Hepatocyte (in vitro differentiated cells): ENCODE results near the gene BICD1. TPM values are rescaled to one million over a fixed set of nuclear protein-coding genes. Genes with fewer than 3 reads are reported as not detected.

Experiments
- DNase-seq: peaks from one replicate; pipeline ENCODE4 v3.0.0-alpha.2; 2016; ENCODE audit warnings: low spot score
- H2AFZ ChIP-seq: fragments of 200-600 bp; sonication (generic); 2 replicates; pipeline ENCODE4 v1.6.0; 2016; ENCODE audit warnings: antibody characterized with exemption, mild to moderate bottlenecking
- H3K27ac ChIP-seq: fragments of 200-600 bp; sonication (generic); 2 replicates; pipeline ENCODE4 v1.5.1; 2016; ENCODE audit warnings: mild to moderate bottlenecking
- H3K27me3 ChIP-seq: fragments of 200-600 bp; sonication (generic); 2 replicates; pipeline ENCODE4 v1.6.1; 2016
- H3K36me3 ChIP-seq: fragments of 200-600 bp; sonication (generic); replicated peaks from 2 replicates; pipeline ENCODE4 v1.5.1; 2016; ENCODE audit warnings: low read depth; ENCODE audit not compliant: insufficient read depth
- H3K4me1 ChIP-seq: fragments of 200-600 bp; sonication (generic); 2 replicates; pipeline ENCODE4 v1.5.1; 2016; ENCODE audit warnings: mild to moderate bottlenecking, moderate library complexity; ENCODE audit not compliant: insufficient read depth
- H3K4me2 ChIP-seq: fragments of 200-600 bp; sonication (generic); 2 replicates; pipeline ENCODE4 v1.6.0; 2016
- H3K4me3 ChIP-seq: fragments of 200-600 bp; sonication (generic); 2 replicates; pipeline ENCODE4 v1.5.1; 2016; ENCODE audit warnings: mild to moderate bottlenecking
- H3K79me2 ChIP-seq: fragments of 200-600 bp; sonication (generic); 2 replicates; pipeline ENCODE4 v1.6.0; 2017; ENCODE audit warnings: mild to moderate bottlenecking
- H3K9me2 ChIP-seq: fragments of 200-600 bp; sonication (generic); replicated peaks from 2 replicates; pipeline ENCODE4 v1.6.0; 2017; ENCODE audit warnings: mild to moderate bottlenecking; ENCODE audit not compliant: insufficient read depth
- H3K9me3 ChIP-seq: fragments of 200-600 bp; sonication (generic); 2 replicates; pipeline ENCODE4 v1.5.1; 2016; ENCODE audit warnings: low read depth, mild to moderate bottlenecking
- H4K20me1 ChIP-seq: fragments of 200-600 bp; sonication (generic); 2 replicates; pipeline ENCODE4 v1.6.0; 2016; ENCODE audit warnings: mild to moderate bottlenecking; ENCODE audit not compliant: insufficient read depth, poor library complexity, severe bottlenecking
- CTCF ChIP-seq: fragments of 200-600 bp; sonication (generic); IDR thresholded peaks from 2 replicates; pipeline ENCODE4 v1.5.1; 2016; ENCODE audit warnings: antibody characterized with exemption, mild to moderate bottlenecking; ENCODE audit not compliant: poor library complexity
- EZH2 ChIP-seq: fragments of 200-600 bp; sonication (generic); IDR thresholded peaks from 2 replicates; pipeline ENCODE4 v1.6.1; 2016; ENCODE audit warnings: antibody characterized with exemption, mild to moderate bottlenecking, borderline replicate concordance
- EZH2phosphoT487 ChIP-seq: fragments of 200-600 bp; sonication (generic); IDR thresholded peaks from one replicate; pipeline ENCODE4 v1.6.1; 2018; ENCODE audit warnings: antibody characterized with exemption, mild to moderate bottlenecking, low read depth, moderate library complexity; ENCODE audit not compliant: unreplicated experiment, severe bottlenecking
- WGBS: methylation state at CpG from one replicate; pipeline ENCODE4 v1.1.6; 2016; ENCODE audit warnings: low lambda C conversion rate; ENCODE audit errors: missing lambda C conversion rate; 5-methylcytosine and 5-hydroxymethylcytosine counted together
- polyA plus RNA-seq: library from polyadenylated mRNA; unstranded; fragments of >200 nt; fragmentation: Nextera tagmentation; extraction: Ambion mirVana; gene quantifications from 2 replicates; pipeline ENCODE4 v1.2.1, GENCODE V29; 2016
- total RNA-seq: library from RNA; depleted of rRNA; stranded (reverse); fragments of >200 nt; gene quantifications from 2 replicates; pipeline ENCODE4 v1.2.3, GENCODE V29; 2014

Gene BICD1
- total and polyA plus RNA-seq, 2 experiments from 2014 or later: 19.7 to 23.6 TPM

DNA sequence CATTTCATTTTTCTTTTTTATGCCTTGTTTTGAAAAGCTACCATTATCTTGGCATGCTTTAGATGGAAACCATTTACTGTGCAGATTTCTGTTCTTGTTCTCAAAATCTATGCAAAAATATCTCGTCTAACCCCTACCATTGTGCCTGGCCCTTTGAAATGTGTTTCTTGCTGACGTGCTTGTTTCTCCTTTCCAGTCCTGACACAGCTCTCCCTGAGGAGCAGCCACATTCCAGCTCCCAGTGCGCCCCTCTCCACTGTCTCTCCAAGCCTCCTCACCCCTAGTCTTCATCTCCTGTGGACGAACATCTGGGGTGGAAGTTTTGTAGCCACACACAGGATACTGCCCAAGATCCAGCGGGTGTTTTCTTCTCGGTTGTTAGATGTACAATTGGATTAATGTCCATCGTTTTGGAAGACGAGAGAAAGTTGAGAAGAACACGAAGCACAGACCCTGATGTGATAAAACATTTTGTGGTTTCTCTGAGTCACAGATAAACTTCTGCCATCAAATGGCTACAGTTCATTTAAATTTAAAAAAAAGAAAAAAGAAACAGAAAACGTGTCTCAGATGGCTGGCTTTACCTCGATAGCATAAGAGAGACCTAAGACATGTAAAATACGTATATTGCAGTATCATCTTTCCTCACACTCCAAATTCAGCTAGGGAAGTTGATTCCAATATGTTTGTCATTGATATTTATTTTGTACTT, 270.9 kb downstream of the BICD1 start:
- no peaks in the 10 kb centered on the region for H3K9me3 ChIP-seq
- DNase-seq: no peak
- H3K4me2 ChIP-seq: peak overlapping the region; percentile 35
- WGBS: 79% methylated on average over 12 of the region's 12 CpGs
- H3K36me3 ChIP-seq: no peaks in the 10 kb centered on the region
- no peak overlapping the region for H3K27ac ChIP-seq
- H3K79me2 ChIP-seq: no peaks in the 10 kb centered on the region
- H3K4me1 ChIP-seq: no peaks in the 10 kb centered on the region
- H4K20me1 ChIP-seq: no peaks in the 10 kb centered on the region
- H2AFZ ChIP-seq: no peak overlapping the region
- H3K27me3 ChIP-seq: no peaks in the 10 kb centered on the region
- H3K9me2 ChIP-seq: no peaks in the 10 kb centered on the region
- TF ChIP-seq EZH2phosphoT487 (no peak), CTCF (no peak), EZH2 (no peak)
- H3K4me3 ChIP-seq: no peak overlapping the region

GRCh38 chr12:32379213-32379612, 272.6 kb downstream of the BICD1 start:
- TF ChIP-seq CTCF: no peak
- TF ChIP-seq EZH2: no peak
- no peak for TF ChIP-seq EZH2phosphoT487
- H3K9me2 ChIP-seq: no peaks in the 10 kb centered on the region
- no peaks in the 10 kb centered on the region for H4K20me1 ChIP-seq
- H3K27me3 ChIP-seq: no peaks in the 10 kb centered on the region
- H3K4me3 ChIP-seq: no peak overlapping the region
- no peak overlapping the region for H3K27ac ChIP-seq
- no peaks in the 10 kb centered on the region for H3K9me3 ChIP-seq
- no peaks in the 10 kb centered on the region for H3K79me2 ChIP-seq
- no peaks in the 10 kb centered on the region for H3K36me3 ChIP-seq
- H3K4me2 ChIP-seq: no peak overlapping the region
- WGBS: 87% methylated on average over 10 of the region's 10 CpGs
- no peaks in the 10 kb centered on the region for H3K4me1 ChIP-seq
- no peak overlapping the region for H2AFZ ChIP-seq
- DNase-seq: no peak

- WGBS: 85% methylated on average over 8 of the region's 8 CpGs
- no peaks in the 10 kb centered on the region for H3K27me3 ChIP-seq
- DNase-seq: no peak
- no peaks in the 10 kb centered on the region for H3K9me2 ChIP-seq
- no peaks in the 10 kb centered on the region for H3K79me2 ChIP-seq
- no peaks in the 10 kb centered on the region for H3K4me1 ChIP-seq
- TF ChIP-seq CTCF: no peak
- no peak for TF ChIP-seq EZH2phosphoT487
- TF ChIP-seq EZH2: no peak
- no peak overlapping the region for H2AFZ ChIP-seq
- no peak overlapping the region for H3K4me3 ChIP-seq
- H3K4me2 ChIP-seq: no peak overlapping the region
- H3K9me3 ChIP-seq: no peaks in the 10 kb centered on the region
- H4K20me1 ChIP-seq: no peaks in the 10 kb centered on the region
- H3K36me3 ChIP-seq: no peaks in the 10 kb centered on the region
- H3K27ac ChIP-seq: no peak overlapping the region
These were observed 273.0 kb downstream of the BICD1 start for GRCh38 chr12:32379667-32380066.
